Thyroid gland (tissue), 4 donors: ENCODE measurements around the gene C11orf21. TPM values are rescaled to one million over a fixed set of nuclear protein-coding genes. Genes with fewer than 3 reads are reported as not detected.

Source experiments
- DNase-seq, 2 donors: peaks; one replicate each; pipeline ENCODE4 v3.0.0-alpha.2; 2019
- H3K27ac ChIP-seq, 3 donors: fragments of 200-600 bp; sonication (generic); 1 replicate in 2 of 3; 2 replicates in 1 of 3; pipeline ENCODE4 v1.5.1; 2016 to 2019; ENCODE audit warnings: mild to moderate bottlenecking in 1 of 3, moderate library complexity in 1 of 3
- H3K27me3 ChIP-seq: fragments of 200-600 bp; sonication (generic); one replicate; pipeline ENCODE4 v1.5.1; 2019
- H3K36me3 ChIP-seq, 2 donors: fragments of 200-600 bp; sonication (generic); one replicate each; pipeline ENCODE4 v1.5.1; 2016 to 2019
- H3K4me1 ChIP-seq, 2 donors: fragments of 200-600 bp; sonication (generic); one replicate each; pipeline ENCODE4 v1.5.1; 2017 to 2019
- H3K4me3 ChIP-seq, 3 donors: fragments of 200-600 bp; sonication (generic); replicated peaks in 1 of 3; 1 replicate in 2 of 3; 2 replicates in 1 of 3; pipeline ENCODE4 v1.5.1; 2016; ENCODE audit warnings: mild to moderate bottlenecking in 1 of 3
- H3K9me3 ChIP-seq: fragments of 200-600 bp; sonication (generic); one replicate; pipeline ENCODE4 v1.5.1; 2017
- CTCF ChIP-seq, 6 experiments: fragments of 200-600 bp in 3 of 6; fragments of 450-650 bp in 3 of 6; sonication (generic) in 3 of 6; IDR thresholded peaks; one replicate each; pipeline ENCODE4 v1.5.1; 2016 to 2019; ENCODE audit warnings: antibody characterized with exemption in 6 of 6, mild to moderate bottlenecking in 2 of 6, inconsistent platforms in 1 of 6, moderate library complexity in 1 of 6
- POLR2A ChIP-seq, 2 donors: fragments of 450-650 bp; IDR thresholded peaks; one replicate each; pipeline ENCODE4 v1.6.1; 2017; ENCODE audit warnings: antibody characterized with exemption in 2 of 2, mild to moderate bottlenecking in 2 of 2, moderate library complexity in 1 of 2
- WGBS, 2 donors: methylation state at CpG; one replicate each; pipeline ENCODE4 v1.1.5; 2017; 5-methylcytosine and 5-hydroxymethylcytosine counted together
- intact Hi-C: fragments of 100-400 bp; cut with DNase I; formaldehyde crosslinking; loops from one replicate; pipeline ENCODE4 v1.15.1; 2023
- total RNA-seq, 4 donors: library from RNA; depleted of rRNA; stranded (reverse); fragments of >200 nt; gene quantifications; one replicate each; pipeline ENCODE4 v1.2.3, GENCODE V29; 2016

Gene C11orf21
- total RNA-seq, 4 donors from 2014 or later, result 0.15 to 0.67 (median 0.45) TPM

- 10% methylated on average over 12 of the region's 104 CpGs; no CpG with 5 or more reads in 1 of the 2 donors for WGBS, 2 donors
- no peaks in the 10 kb centered on the region for H3K27me3 ChIP-seq
- peaks cover 7 to 40% of the 10 kb centered on the region in 2 donors for H3K4me1 ChIP-seq
- peak overlapping the region in 1 of 3 donors; percentile 46 for H3K27ac ChIP-seq
- TF ChIP-seq POLR2A (IDR thresholded peaks at IDR 0.05) (peak in 1 of 2 donors; percentile 16), CTCF (IDR thresholded peaks at IDR 0.05) (peak in 1 of 6 experiments; percentile 31)
- H3K36me3 ChIP-seq, result no peaks in the 10 kb centered on the region
- H3K4me3 ChIP-seq, result peak overlapping the region in 1 of 3 donors; percentile 54
- H3K9me3 ChIP-seq, result no peaks in the 10 kb centered on the region
- intact Hi-C loops, result no loop called here
- DNase-seq, result peak; percentile 68
These were observed 32.0 kb downstream of the C11orf21 start for GRCh38 chr11:2269601-2270321.

GRCh38 chr11:2268729-2269600, 32.8 kb downstream of the C11orf21 start:
- peak; percentile 54 to 59 for DNase-seq
- H3K4me1 ChIP-seq, result peaks cover 7 to 36% of the 10 kb centered on the region in 2 donors
- 5 to 12% methylated on average over 16 of the region's 89 CpGs for WGBS, 2 donors
- peak overlapping the region in 2 of 3 donors; percentile 25 to 54 for H3K4me3 ChIP-seq
- intact Hi-C loops, result no loop called here
- H3K27me3 ChIP-seq, result no peaks in the 10 kb centered on the region
- H3K36me3 ChIP-seq, result no peaks in the 10 kb centered on the region
- TF ChIP-seq POLR2A (IDR thresholded peaks at IDR 0.05) (peak in 1 of 2 donors; percentile 28), CTCF (IDR thresholded peaks at IDR 0.05) (no peak)
- H3K27ac ChIP-seq, result peak overlapping the region in 2 of 3 donors; percentile 38 to 46
- H3K9me3 ChIP-seq, result no peaks in the 10 kb centered on the region

- no peak for DNase-seq
- Histone ChIP-seq H3K27me3 (no peaks in the 10 kb centered on the region), H3K4me3 (no peak overlapping the region), H3K9me3 (no peaks in the 10 kb centered on the region), H3K27ac (no peak overlapping the region), H3K36me3 (no peaks in the 10 kb centered on the region), H3K4me1 (peaks cover 7 to 28% of the 10 kb centered on the region in 2 donors)
- 76 to 86% methylated on average over 17 of the region's 26 CpGs for WGBS, 2 donors
- TF ChIP-seq POLR2A (IDR thresholded peaks at IDR 0.05), result no peak
- no peak for TF ChIP-seq CTCF (IDR thresholded peaks at IDR 0.05)
- intact Hi-C loops, result no loop called here
These were observed 33.6 kb downstream of the C11orf21 start for GRCh38 chr11:2267851-2268728.

- Histone ChIP-seq H3K27me3 (no peaks in the 10 kb centered on the region), H3K27ac (no peak overlapping the region), H3K36me3 (no peaks in the 10 kb centered on the region), H3K4me1 (peaks cover 7 to 28% of the 10 kb centered on the region in 2 donors), H3K9me3 (no peaks in the 10 kb centered on the region), H3K4me3 (no peak overlapping the region)
- intact Hi-C loops, result no loop called here
- DNase-seq, result no peak
- TF ChIP-seq CTCF (IDR thresholded peaks at IDR 0.05) (no peak), POLR2A (IDR thresholded peaks at IDR 0.05) (no peak)
- 84 to 91% methylated on average over 11 of the region's 12 CpGs for WGBS, 2 donors
These were observed 34.3 kb downstream of the C11orf21 start for GRCh38 chr11:2267306-2267850.
